Measurements from ENCODE around the gene CPLX4.

Gene CPLX4

GRCh38 chr18:59305295-59305694 is 13.2 kb downstream of the CPLX4 start:
- no peak for DNase-seq

- no peak for DNase-seq
Observed at GRCh38 chr18:59303656-59304195, 14.7 kb downstream of the CPLX4 start.

- DNase-seq = no peak
Observed at GRCh38 chr18:59303006-59303405, 15.4 kb downstream of the CPLX4 start.

- no peak for DNase-seq
Observed at GRCh38 chr18:59301929-59302328, 16.5 kb downstream of the CPLX4 start.

GRCh38 chr18:59300676-59301285 is 17.7 kb downstream of the CPLX4 start:
- no peak for DNase-seq

- no peak for DNase-seq
Observed at GRCh38 chr18:59298871-59299270, 19.6 kb downstream of the CPLX4 start.

GRCh38 chr18:59293317-59293716 is 25.1 kb downstream of the CPLX4 start:
- DNase-seq = no peak

GRCh38 chr18:59286341-59286740 is 32.1 kb downstream of the CPLX4 start:
- DNase-seq = no peak

- DNase-seq = no peak
Observed at GRCh38 chr18:59282341-59282740, 36.1 kb downstream of the CPLX4 start.

GRCh38 chr18:59279722-59280121 is 38.7 kb downstream of the CPLX4 start:
- DNase-seq = no peak

GRCh38 chr18:59279193-59279592 is 39.3 kb downstream of the CPLX4 start:
- no peak for DNase-seq

GRCh38 chr18:59278793-59279192 is 39.7 kb downstream of the CPLX4 start:
- DNase-seq = no peak

GRCh38 chr18:59276047-59276446 is 42.4 kb downstream of the CPLX4 start:
- no peak for DNase-seq

GRCh38 chr18:59275406-59275949 is 43.0 kb downstream of the CPLX4 start:
- no peak for DNase-seq

GRCh38 chr18:59274533-59274928 is 43.9 kb downstream of the CPLX4 start:
- DNase-seq = no peak

GRCh38 chr18:59273759-59274532 is 44.5 kb downstream of the CPLX4 start:
- DNase-seq = no peak

GRCh38 chr18:59272891-59273758 is 45.3 kb downstream of the CPLX4 start, which contains the start of gene RAX:
Gene RAX, minus strand, starts transcription at chr18:59273454. Its CDS starts 248 bp downstream, at chr18:59273206.
- DNase-seq = no peak

- no peak for DNase-seq
Observed at GRCh38 chr18:59272221-59272888, 46.1 kb downstream of the CPLX4 start.

GRCh38 chr18:59271606-59272220 is 46.7 kb downstream of the CPLX4 start:
- DNase-seq = no peak

GRCh38 chr18:59270689-59271257 is 47.7 kb downstream of the CPLX4 start:
- no peak for DNase-seq

GRCh38 chr18:59269563-59270119 is 48.8 kb downstream of the CPLX4 start:
- no peak for DNase-seq

Data from HCEC 1CT (cell line).